Keratinocyte (primary cell): Measurements from ENCODE around the gene FGF4.

Experiments used
- CTCF ChIP-seq, 3 experiments: IDR thresholded peaks in 1 of 3; conservative IDR thresholded peaks in 1 of 3; optimal IDR thresholded peaks in 1 of 3; 2 replicates in 2 of 3; 3 replicates in 1 of 3; pipeline versions ENCODE3 to v1.5.1; 2011; ENCODE audit warnings: low read length in 3 of 3, mild to moderate bottlenecking in 3 of 3, moderate library complexity in 2 of 3, control low read depth in 1 of 3, inconsistent platforms in 1 of 3; ENCODE audit not compliant: insufficient read depth in 2 of 3; ENCODE audit errors: extremely low read depth in 1 of 3
- EZH2 ChIP-seq: IDR thresholded peaks from one replicate; pipeline ENCODE4 v1.6.1; 2012; ENCODE audit warnings: inconsistent platforms, mild to moderate bottlenecking, low read length, moderate library complexity

- TF ChIP-seq CTCF (optimal IDR thresholded peaks at IDR 0.05 in 1 of 3, IDR thresholded peaks at IDR 0.05 in 1 of 3, conservative IDR thresholded peaks at IDR 0.05 in 1 of 3; ENCODE audit: extremely low read depth in 1 of 3, insufficient read depth in 2 of 3, low read length in 3 of 3) (no peak), EZH2 (no peak)
Observed at GRCh38 chr11:69800278-69800677, 25.1 kb upstream of the FGF4 start.
